Midbrain (tissue), 1 donor: Measurements from ENCODE around the gene TBRG4.
A peak's percentile ranks its signal among the peaks of the same experiment; 100 is the strongest.

ENCODE experiments used
- DNase-seq: peaks from one replicate; lab custom pipeline; 2025; lab: John Stamatoyannopoulos, UW

TBRG4 gene

GRCh38 chr7:45088821-45089340, 22.6 kb downstream of the TBRG4 start, which contains the start of gene NACAD:
NACAD (minus strand) TSS chr7:45088969; CDS start chr7:45088894, 75 bp downstream.
- DNase-seq = peak; percentile 93

GRCh38 chr7:45088146-45088701, 23.3 kb downstream of the TBRG4 start:
- DNase-seq = no peak

DNA sequence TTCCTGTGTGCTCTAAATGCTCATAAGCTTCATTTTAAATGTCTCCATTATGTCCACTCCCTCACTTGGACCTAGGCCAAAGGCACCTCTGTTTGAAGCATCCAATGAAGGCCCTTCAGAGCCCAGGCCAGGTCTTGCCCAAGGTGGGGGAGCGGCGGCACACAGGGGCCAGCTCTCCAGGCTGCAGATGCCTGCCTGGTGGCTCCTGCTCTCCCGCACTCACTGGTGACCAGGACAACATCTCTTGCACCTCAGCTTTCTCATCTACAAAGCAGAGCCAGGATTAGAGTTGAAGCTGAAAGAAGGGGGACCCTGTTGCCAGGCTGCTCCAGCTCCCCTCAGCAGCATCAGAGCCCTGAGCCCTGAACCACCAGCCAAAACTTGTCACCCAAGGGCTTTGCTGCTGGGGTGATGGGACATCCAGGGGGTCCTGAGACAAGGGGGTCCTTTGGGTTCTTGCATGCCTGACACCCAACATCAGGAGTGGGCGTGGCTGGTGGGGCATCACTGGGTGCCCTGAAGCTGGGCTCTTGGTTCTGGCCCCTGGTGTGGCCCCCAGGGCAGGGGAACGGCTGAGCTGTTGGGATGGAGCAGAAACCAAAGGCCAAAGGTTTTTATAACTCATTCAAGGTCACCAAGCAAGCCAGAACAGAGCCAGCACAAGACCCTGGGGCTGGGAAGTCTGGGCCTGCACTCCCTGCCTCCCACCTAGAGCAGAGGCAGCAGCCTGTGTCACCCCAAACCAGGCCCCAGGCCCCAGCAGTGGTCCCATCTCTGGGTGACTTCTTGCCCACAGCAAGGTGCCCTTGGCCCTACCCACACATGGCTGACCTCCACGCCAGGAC, 24.0 kb downstream of the TBRG4 start:
- DNase-seq = no peak

- peak; percentile 88 for DNase-seq
Observed at GRCh38 chr7:45086331-45087065, 25.0 kb downstream of the TBRG4 start.

GRCh38 chr7:45085619-45086200, 25.8 kb downstream of the TBRG4 start:
- DNase-seq = no peak

GRCh38 chr7:45084901-45085618, 26.4 kb downstream of the TBRG4 start:
- DNase-seq = no peak

- DNase-seq = no peak
Observed at GRCh38 chr7:45084336-45084735, 27.2 kb downstream of the TBRG4 start.

DNA sequence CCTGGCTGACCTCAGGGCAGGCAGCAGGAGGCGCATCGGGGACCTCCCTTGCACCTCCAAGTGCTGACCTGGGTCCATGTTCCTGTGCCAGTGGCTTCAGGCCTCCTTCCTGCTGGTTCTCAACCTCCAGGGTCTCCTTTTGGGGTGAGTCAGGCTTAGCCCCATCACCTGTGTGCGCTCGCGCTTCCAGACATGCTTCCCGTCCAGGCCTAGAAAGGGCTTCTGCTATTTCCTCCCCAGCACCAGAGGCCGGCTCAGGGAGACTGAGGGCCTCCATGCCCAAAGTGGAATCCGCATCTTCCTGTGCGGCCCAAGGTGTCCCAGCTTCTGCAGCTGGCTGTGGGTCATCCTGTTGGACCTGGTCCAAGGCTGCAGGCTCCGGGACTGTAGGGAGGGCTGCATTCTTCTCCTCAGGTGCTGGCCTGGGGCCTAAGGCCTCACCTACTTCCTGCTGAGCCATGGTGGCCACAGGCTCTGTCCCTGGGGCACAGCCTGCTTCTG, 28.6 kb downstream of the TBRG4 start:
- no peak for DNase-seq

GRCh38 chr7:45082031-45082830, 29.3 kb downstream of the TBRG4 start:
- peak; percentile 75 for DNase-seq

DNA sequence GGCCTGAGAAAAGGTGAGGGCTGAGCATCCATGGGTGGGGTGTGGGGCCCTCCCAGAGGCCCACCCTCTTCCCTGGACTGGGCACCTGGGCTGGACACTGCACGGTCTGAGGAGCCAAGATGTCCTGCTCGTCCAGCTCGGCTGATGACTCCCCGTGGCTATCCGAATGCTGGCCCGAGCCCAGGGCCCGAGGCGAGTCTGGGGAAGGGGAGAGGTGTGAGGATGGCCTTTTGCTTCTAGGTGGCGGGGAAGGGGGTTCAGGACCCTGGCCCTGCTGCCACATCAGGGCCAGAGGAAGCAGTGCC, 29.9 kb downstream of the TBRG4 start:
- no peak for DNase-seq

GRCh38 chr7:45080958-45081669, 30.4 kb downstream of the TBRG4 start:
- no peak for DNase-seq

- no peak for DNase-seq
Observed at GRCh38 chr7:45080265-45080957, 31.1 kb downstream of the TBRG4 start.

DNA sequence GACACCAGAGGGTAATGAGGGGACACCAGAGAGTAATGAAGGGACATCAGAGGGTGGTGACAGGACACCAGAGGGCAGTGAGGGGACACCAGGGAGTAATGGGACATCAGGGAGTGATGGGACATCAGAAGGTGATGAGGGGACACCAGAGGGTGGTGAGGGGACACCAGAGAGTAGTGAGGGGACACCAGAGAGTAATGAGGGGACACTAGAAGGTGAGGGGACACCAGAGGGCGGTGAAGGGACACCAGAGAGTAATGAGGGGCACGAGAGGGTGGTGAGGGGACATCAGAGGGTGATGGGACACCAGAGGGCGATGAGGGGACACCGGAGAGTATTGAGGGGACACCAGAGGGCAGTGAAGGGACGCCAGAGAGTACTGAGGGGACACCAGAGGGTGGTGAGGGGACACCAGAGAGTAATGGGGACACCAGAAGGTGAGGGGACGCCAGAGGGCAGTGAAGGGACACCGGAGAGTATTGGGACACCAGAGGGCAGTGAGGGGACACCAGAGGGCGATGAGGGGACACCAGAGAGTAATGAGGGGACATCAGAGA, 33.3 kb downstream of the TBRG4 start:
- no peak for DNase-seq

- DNase-seq = no peak
Observed at GRCh38 chr7:45077579-45077978, 33.9 kb downstream of the TBRG4 start.

DNA sequence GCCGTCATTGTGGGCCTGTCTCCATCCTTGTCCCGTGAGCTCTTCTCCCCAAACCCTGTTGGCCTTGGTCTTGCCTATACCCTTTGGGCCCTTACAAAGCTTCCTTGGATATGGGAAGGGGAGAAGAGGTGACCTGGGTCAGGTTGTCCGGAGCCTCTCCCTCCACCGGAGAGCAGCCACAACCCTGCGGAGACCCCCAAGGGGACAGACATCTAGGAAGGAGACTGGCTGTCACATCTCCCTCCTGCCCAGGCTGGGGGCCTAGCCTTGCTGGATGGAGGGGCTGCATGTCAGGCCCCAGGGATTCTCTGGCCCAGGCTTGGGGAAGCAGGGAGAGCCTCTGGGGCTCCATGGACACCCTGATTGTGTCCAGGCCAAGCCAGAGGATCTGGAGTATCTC, 34.6 kb downstream of the TBRG4 start:
- no peak for DNase-seq

GRCh38 chr7:45075871-45076796, 35.4 kb downstream of the TBRG4 start:
- no peak for DNase-seq

DNA sequence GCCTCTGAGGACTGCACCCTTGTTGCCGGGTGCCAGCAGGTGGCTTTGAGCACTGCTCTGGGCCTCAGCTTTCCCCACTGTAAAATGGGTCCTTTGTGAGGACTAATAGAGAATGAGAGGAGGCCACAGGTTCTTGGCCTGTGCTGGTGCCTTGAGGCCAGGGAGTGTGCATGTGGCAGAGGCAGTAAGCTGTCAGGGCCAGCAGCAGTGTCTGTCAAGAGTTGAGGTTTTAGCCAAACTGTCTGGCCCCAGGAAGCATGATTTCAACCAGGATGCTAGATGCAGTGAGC, 36.2 kb downstream of the TBRG4 start:
- DNase-seq = no peak
